T-helper 1 cell treated with Interleukin-12 subunit alpha and Interleukin-12 subunit beta and Interleukin-4 antibody, amounts not matched to agents 30 μg/mL and 1 μg/mL, for 36 hours (primary cell): Measurements from ENCODE around the gene ATP6V0C.
"Not testable (repeated sequence)": the region's sequence is repeated elsewhere in the genome, so short reads cannot be mapped to it uniquely, and the experiment has no call there.

Source experiments
- H3K27ac Mint-ChIP-seq: one replicate; pipeline ENCODE4 v1.8.0; 2021; ENCODE audit warnings: mild to moderate bottlenecking, mixed read lengths
- H3K27me3 Mint-ChIP-seq: one replicate; pipeline ENCODE4 v1.8.0; 2021; ENCODE audit warnings: low read depth, mixed read lengths
- H3K36me3 Mint-ChIP-seq: one replicate; pipeline ENCODE4 v1.8.0; 2021; ENCODE audit warnings: low read depth, mixed read lengths
- H3K4me1 Mint-ChIP-seq: one replicate; pipeline ENCODE4 v1.8.0; 2021; ENCODE audit warnings: low read depth, mixed read lengths
- H3K4me3 Mint-ChIP-seq: one replicate; pipeline ENCODE4 v1.8.0; 2021; ENCODE audit warnings: mild to moderate bottlenecking, moderate library complexity, mixed read lengths
- H3K9me3 Mint-ChIP-seq: one replicate; pipeline ENCODE4 v1.8.0; 2021; ENCODE audit warnings: mixed read lengths

Gene ATP6V0C

GRCh38 chr16:2531371-2531695, 17.6 kb downstream of the ATP6V0C start, which contains the start of gene CEMP1:
CEMP1 (minus strand) TSS chr16:2531408; CDS start chr16:2531073, 335 bp downstream.
- H3K4me3 Mint-ChIP-seq = peak within 1 kb of the TSS; percentile 98
- peaks cover 6% of the 10 kb centered on the region for H3K36me3 Mint-ChIP-seq
- H3K27me3 Mint-ChIP-seq = no peaks in the 10 kb centered on the region
- H3K9me3 Mint-ChIP-seq = no peaks in the 10 kb centered on the region
- peak within 1 kb of the TSS; percentile 100 for H3K27ac Mint-ChIP-seq
- peaks cover 16% of the 10 kb centered on the region for H3K4me1 Mint-ChIP-seq

- Mint-ChIP-seq H3K27me3 (no peaks in the 10 kb centered on the region), H3K27ac (peak overlapping the region; percentile 100), H3K4me1 (peaks cover 16% of the 10 kb centered on the region), H3K4me3 (peak overlapping the region; percentile 98), H3K36me3 (peaks cover 5% of the 10 kb centered on the region), H3K9me3 (no peaks in the 10 kb centered on the region)
These were observed 18.1 kb downstream of the ATP6V0C start for GRCh38 chr16:2531696-2532493.

GRCh38 chr16:2532494-2533141, 18.9 kb downstream of the ATP6V0C start:
- peak overlapping the region; percentile 98 for H3K4me3 Mint-ChIP-seq
- peaks cover 18% of the 10 kb centered on the region for H3K4me1 Mint-ChIP-seq
- H3K27me3 Mint-ChIP-seq = no peaks in the 10 kb centered on the region
- peaks cover 3% of the 10 kb centered on the region for H3K36me3 Mint-ChIP-seq
- peak overlapping the region; percentile 100 for H3K27ac Mint-ChIP-seq
- no peaks in the 10 kb centered on the region for H3K9me3 Mint-ChIP-seq

GRCh38 chr16:2533142-2533755, 19.5 kb downstream of the ATP6V0C start:
- Mint-ChIP-seq H3K4me1 (peaks cover 18% of the 10 kb centered on the region), H3K4me3 (peak overlapping the region; percentile 98), H3K27ac (peak overlapping the region; percentile 100)
- H3K36me3 Mint-ChIP-seq, H3K27me3 Mint-ChIP-seq, H3K9me3 Mint-ChIP-seq: not testable (repeated sequence)

GRCh38 chr16:2533912-2534311, 20.2 kb downstream of the ATP6V0C start:
- H3K27ac Mint-ChIP-seq = peak overlapping the region; percentile 73
- H3K4me3 Mint-ChIP-seq = peak overlapping the region; percentile 51
- H3K9me3 Mint-ChIP-seq = no peaks in the 10 kb centered on the region
- no peaks in the 10 kb centered on the region for H3K27me3 Mint-ChIP-seq
- peaks cover 5% of the 10 kb centered on the region for H3K36me3 Mint-ChIP-seq
- peaks cover 20% of the 10 kb centered on the region for H3K4me1 Mint-ChIP-seq

GRCh38 chr16:2534335-2534734, 20.6 kb downstream of the ATP6V0C start:
- H3K36me3 Mint-ChIP-seq, H3K4me3 Mint-ChIP-seq, H3K27me3 Mint-ChIP-seq, H3K9me3 Mint-ChIP-seq: not testable (repeated sequence)
- Mint-ChIP-seq H3K4me1 (peaks cover 22% of the 10 kb centered on the region), H3K27ac (peak overlapping the region; percentile 73)

GRCh38 chr16:2535625-2536013, 21.9 kb downstream of the ATP6V0C start:
- H3K27me3 Mint-ChIP-seq = no peaks in the 10 kb centered on the region
- H3K4me1 Mint-ChIP-seq = peaks cover 31% of the 10 kb centered on the region
- no peak overlapping the region for H3K27ac Mint-ChIP-seq
- H3K4me3 Mint-ChIP-seq = peak overlapping the region; percentile 10
- peaks cover 6% of the 10 kb centered on the region for H3K36me3 Mint-ChIP-seq
- no peaks in the 10 kb centered on the region for H3K9me3 Mint-ChIP-seq

GRCh38 chr16:2537451-2538379, 24.0 kb downstream of the ATP6V0C start, which contains the start of gene PDPK1:
PDPK1 (plus strand) TSS chr16:2538021; CDS start chr16:2538113, 92 bp downstream.
- Mint-ChIP-seq H3K27ac (peak within 1 kb of the TSS; percentile 93), H3K9me3 (no peaks in the 10 kb centered on the region), H3K36me3 (peaks cover 6% of the 10 kb centered on the region), H3K27me3 (no peaks in the 10 kb centered on the region), H3K4me1 (peaks cover 26% of the 10 kb centered on the region), H3K4me3 (peak within 1 kb of the TSS; percentile 87)

GRCh38 chr16:2539192-2539844, 25.6 kb downstream of the ATP6V0C start:
- not testable (repeated sequence) for H3K9me3 Mint-ChIP-seq, H3K27me3 Mint-ChIP-seq, H3K36me3 Mint-ChIP-seq
- peak overlapping the region; percentile 11 for H3K27ac Mint-ChIP-seq
- peak overlapping the region; percentile 87 for H3K4me3 Mint-ChIP-seq
- H3K4me1 Mint-ChIP-seq = peaks cover 21% of the 10 kb centered on the region

GRCh38 chr16:2539845-2540458, 26.2 kb downstream of the ATP6V0C start:
- H3K9me3 Mint-ChIP-seq, H3K27ac Mint-ChIP-seq, H3K27me3 Mint-ChIP-seq, H3K36me3 Mint-ChIP-seq: not testable (repeated sequence)
- peak overlapping the region; percentile 10 for H3K4me3 Mint-ChIP-seq
- H3K4me1 Mint-ChIP-seq = peaks cover 21% of the 10 kb centered on the region

GRCh38 chr16:2540912-2541311, 27.2 kb downstream of the ATP6V0C start:
- H3K4me1 Mint-ChIP-seq = peaks cover 21% of the 10 kb centered on the region

GRCh38 chr16:2541409-2541808, 27.7 kb downstream of the ATP6V0C start:
- peaks cover 21% of the 10 kb centered on the region for H3K4me1 Mint-ChIP-seq
- H3K27me3 Mint-ChIP-seq, H3K36me3 Mint-ChIP-seq, H3K4me3 Mint-ChIP-seq, H3K27ac Mint-ChIP-seq, H3K9me3 Mint-ChIP-seq: not testable (repeated sequence)

More at GRCh38 chr16:2540912-2541311, 27.2 kb downstream of the ATP6V0C start:
- H3K27ac Mint-ChIP-seq, H3K27me3 Mint-ChIP-seq, H3K36me3 Mint-ChIP-seq, H3K9me3 Mint-ChIP-seq, H3K4me3 Mint-ChIP-seq: not testable (repeated sequence)

GRCh38 chr16:2543771-2544170, 30.0 kb downstream of the ATP6V0C start:
- H3K36me3 Mint-ChIP-seq, H3K27me3 Mint-ChIP-seq, H3K4me3 Mint-ChIP-seq, H3K9me3 Mint-ChIP-seq, H3K27ac Mint-ChIP-seq: not testable (repeated sequence)
- H3K4me1 Mint-ChIP-seq = peaks cover 17% of the 10 kb centered on the region
